HK-2 (cell line): ENCODE data around the gene BCO2.

ENCODE experiments used
- DNase-seq: peaks from one replicate; pipeline ENCODE4 v3.0.0-alpha.2; 2018; ENCODE audit not compliant: unreplicated experiment

Gene BCO2

GRCh38 chr11:112216561-112217105, 41.3 kb downstream of the BCO2 start:
- no peak for DNase-seq

- DNase-seq = peak; percentile 18
Measured at GRCh38 chr11:112219476-112220232, 44.3 kb downstream of the BCO2 start.

- no peak for DNase-seq
Measured at GRCh38 chr11:112221274-112221835, 46.0 kb downstream of the BCO2 start.

- DNase-seq = no peak
Measured at GRCh38 chr11:112222303-112222702, 47.0 kb downstream of the BCO2 start.

GRCh38 chr11:112223121-112223520, 47.8 kb downstream of the BCO2 start:
- no peak for DNase-seq

- DNase-seq = no peak
Measured at GRCh38 chr11:112223754-112224532, 48.6 kb downstream of the BCO2 start.

GRCh38 chr11:112225753-112226061, 50.4 kb downstream of the BCO2 start:
- DNase-seq = no peak

GRCh38 chr11:112226062-112226830, 50.9 kb downstream of the BCO2 start, which contains the start of gene PTS:
TSS of gene PTS (plus strand) at chr11:112226428. CDS start at chr11:112226444, 16 bp downstream.
- DNase-seq = peak; percentile 82

GRCh38 chr11:112226831-112227401, 51.6 kb downstream of the BCO2 start:
- DNase-seq = peak; percentile 7

- no peak for DNase-seq
Measured at GRCh38 chr11:112227471-112227870, 52.2 kb downstream of the BCO2 start.

- no peak for DNase-seq
Measured at GRCh38 chr11:112228706-112229105, 53.4 kb downstream of the BCO2 start.

- no peak for DNase-seq
Measured at GRCh38 chr11:112229159-112229558, 53.8 kb downstream of the BCO2 start.

- DNase-seq = no peak
Measured at GRCh38 chr11:112229746-112230433, 54.6 kb downstream of the BCO2 start.

- no peak for DNase-seq
Measured at GRCh38 chr11:112231952-112232351, 56.6 kb downstream of the BCO2 start.

- no peak for DNase-seq
Measured at GRCh38 chr11:112235750-112236390, 60.6 kb downstream of the BCO2 start.

GRCh38 chr11:112237451-112237850, 62.1 kb downstream of the BCO2 start:
- DNase-seq = no peak

- no peak for DNase-seq
Measured at GRCh38 chr11:112238041-112238440, 62.7 kb downstream of the BCO2 start.

- no peak for DNase-seq
Measured at GRCh38 chr11:112241486-112241885, 66.2 kb downstream of the BCO2 start.

GRCh38 chr11:112247201-112247600, 71.9 kb downstream of the BCO2 start:
- no peak for DNase-seq

GRCh38 chr11:112248201-112248600, 72.9 kb downstream of the BCO2 start:
- DNase-seq = no peak
